HG03196 (cell line): ENCODE results near the gene AFF3.
"Not testable (repeated sequence)": the region's sequence is repeated elsewhere in the genome, so short reads cannot be mapped to it uniquely, and the experiment has no call there.

Source experiments
- ATAC-seq: cut with Tn5 transposase; IDR thresholded peaks from one replicate; pipeline ENCODE4 v1.9.1; 2021; ENCODE audit not compliant: unreplicated experiment

Gene AFF3

DNA sequence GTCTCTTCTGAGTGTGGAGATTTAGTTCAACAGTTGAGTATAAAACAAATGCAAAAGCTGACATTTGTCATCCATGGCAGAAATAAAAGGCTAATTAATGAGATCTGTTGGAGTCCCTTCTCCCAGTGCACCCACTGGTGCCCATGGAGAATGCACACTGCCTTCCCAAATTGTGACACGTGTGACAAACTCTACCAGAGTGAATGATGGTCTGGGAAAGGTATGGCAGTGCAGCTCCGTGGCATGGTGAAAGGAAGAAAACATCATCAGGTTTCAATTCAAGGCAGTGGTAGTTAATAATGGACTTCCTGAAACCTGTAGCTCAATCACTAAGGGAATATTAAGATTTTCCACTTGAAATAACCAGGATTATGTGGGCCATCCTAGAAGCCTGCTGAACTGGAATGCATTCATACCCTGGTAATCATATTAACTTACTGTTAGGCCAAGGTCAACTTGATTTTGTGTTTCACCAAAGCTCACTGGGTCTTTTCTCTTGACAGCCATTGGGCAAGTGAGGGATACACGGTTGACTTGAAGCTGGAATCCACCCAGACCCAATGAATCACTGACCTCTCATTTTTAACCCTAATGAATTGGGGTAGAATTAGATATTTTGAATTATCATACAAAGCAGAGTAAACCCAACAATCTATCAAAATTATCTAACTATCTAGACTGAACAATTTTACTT is 167.6 kb downstream of the AFF3 start:
- no peak for ATAC-seq

DNA sequence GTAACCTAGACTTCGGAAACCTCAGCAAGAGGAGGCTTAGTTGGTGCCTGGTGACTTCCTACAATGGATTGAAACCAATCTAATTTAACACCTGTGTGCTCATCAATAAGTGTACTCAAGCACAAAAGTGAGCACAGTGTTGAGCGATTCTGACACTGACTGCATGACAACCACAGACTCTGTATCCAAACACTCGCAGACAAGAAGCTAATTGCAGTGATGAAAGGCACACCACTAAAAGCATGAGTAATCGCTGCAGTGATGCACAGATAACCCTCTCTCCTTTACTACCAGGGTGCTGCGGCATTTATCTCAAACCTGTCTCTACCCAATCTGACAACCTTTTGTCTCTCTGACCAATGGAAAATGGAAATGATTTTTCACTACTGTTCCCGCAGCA is 168.1 kb downstream of the AFF3 start:
- no peak for ATAC-seq

DNA sequence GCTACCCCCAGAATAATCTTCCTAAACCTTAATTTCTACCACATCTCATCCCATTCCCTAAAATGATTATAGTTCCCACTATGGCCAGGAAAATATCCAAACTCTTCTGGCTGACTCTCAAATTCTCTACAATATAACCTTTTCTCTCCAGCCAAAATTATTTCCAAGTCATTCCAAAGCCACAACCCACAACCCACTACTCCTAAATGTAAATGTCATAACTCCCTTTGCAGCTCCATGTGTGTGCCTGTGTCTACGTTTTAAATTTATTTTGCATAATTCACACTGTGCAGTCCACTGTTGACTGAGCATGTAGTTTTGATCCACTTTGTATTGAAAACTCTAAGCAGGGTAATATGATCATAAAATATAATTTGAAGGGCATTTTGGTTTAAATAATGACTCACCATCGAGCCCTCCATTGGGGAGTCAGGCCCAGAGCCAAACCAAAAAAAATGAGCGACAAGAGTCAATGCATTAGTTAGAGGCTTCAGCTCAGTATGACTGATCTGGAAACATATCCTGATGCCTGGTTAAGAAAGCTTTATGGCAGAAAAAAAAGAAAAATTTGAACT is 171.0 kb downstream of the AFF3 start:
- ATAC-seq, result no peak

DNA sequence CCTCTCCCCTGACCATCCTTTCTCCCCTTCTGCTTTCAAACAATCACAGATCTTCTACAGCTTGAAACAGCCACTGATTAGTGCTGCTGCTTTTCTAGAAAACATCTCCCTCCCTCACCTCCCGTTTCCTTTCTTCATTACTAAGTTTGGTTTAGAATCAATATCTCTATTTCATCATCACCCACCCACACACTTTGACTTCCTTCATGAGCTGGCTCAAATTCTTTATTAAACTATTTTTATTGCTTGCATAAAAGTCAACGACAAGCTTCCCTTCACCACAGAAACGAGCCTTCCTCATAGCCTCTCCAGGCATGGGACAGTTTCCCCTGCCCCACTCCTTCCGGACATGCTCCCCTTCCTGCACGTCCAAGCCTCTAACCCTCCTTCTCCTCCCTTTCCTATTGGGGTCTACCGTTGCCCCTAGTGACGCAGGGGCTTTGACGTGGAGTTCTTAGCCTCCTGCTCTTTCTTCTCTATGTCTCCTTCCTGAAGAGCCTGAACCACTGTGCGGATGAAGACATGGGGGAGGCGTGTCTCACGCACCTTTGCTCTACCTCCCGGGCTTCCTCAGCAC is 172.0 kb downstream of the AFF3 start:
- no peak for ATAC-seq

DNA sequence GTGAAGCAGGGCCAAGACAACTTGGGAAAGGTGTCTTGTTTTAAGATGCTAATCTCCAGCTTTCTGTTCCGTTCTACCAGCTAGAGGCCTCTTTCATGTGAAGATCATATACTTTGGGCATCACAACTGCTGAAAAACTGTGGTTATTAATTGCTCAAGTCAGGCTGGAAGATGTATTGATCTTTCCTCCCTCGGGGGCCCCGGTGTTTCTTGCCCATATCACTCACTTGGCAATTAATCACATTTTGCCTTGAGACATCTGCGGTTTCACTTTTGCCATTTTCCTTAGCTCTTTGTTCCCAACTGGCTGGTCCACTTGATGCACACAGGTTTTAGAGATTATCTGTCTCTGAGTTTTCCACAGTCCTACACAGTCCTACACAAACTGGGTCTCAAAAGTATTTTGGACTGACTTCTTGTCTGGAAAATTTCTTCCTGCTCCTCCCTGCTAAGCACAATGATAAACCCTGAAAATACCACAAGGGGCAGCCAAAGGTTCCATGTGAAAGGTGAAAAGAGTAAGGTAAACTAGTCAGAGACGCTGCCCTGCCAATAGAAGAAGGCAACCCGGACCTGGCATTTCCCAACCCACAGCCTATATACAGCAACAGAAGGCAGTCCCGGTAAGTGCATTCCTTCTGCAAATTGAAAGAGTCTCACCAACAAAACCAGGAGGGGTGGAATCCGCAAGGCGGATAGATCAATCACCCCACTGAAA is 181.0 kb downstream of the AFF3 start:
- ATAC-seq, result no peak

DNA sequence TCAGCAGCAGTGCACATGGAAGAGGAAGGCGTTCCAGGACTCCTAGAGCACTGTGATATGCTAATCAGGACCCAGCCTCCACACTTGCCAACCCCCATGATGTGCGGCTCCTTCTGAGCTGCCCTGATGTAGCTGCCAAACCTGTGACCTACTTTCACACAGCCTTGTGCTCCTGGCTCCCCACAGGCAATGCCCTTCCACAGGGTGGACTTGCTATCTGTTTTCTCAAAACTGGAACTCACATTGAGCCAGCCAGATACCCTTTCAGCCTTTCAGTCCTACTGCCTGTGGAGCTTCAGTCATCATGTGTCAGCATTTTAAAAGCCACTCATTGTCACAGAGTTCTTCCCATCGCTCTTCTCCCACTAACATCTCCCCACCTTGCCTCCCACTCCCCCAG is 181.6 kb downstream of the AFF3 start:
- no peak for ATAC-seq

DNA sequence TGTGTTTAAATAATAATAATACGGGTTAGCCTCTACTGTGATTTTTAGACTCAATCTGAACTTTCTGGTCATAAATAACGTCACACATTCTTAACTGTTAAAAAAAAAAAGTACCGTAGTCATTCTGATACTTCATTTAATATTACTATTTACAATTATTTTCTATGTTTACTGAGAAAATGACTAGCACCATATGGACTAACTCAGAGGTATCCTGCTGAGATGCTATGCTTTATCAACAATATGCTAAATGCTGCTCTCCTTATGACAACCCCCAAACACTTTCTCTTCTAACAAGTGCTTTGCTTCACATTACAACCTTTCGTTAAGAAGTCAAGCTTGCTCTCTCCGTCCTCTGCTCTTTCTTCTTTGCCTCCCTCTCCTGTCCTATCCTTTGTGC is 182.1 kb downstream of the AFF3 start:
- no peak for ATAC-seq

DNA sequence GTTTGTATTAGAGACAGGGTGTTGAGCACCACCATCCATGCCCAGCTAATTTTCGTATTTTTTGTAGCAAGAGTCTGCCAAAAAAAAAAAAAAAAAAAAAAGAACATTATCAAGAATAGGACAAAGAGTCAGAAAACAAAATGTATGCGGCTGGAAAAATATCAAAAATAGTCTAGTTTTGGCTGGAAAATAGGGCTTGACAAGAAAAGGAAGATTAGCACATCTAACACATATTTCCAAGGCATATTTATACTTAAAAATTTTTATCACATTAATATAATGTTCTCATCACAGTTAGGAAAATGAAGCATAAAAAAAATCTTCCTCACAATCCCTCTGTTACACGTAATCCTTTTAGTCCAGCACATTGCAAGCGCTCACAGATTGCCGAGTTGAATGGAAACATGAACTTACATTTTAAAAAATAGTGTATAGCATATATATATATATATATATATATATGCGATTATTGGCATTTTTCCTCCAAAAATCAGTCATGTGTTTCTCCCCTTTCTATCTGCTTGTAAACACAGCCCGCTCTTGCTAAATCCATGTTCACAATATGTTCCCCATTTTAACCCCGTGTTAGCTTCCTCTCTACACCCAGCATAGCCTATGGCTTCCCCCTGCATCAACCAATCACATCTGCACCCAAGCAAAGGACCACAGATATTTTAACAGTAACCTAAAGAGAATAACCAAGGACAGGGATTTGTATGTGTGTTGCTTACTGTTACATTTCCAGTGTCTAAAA is 183.0 kb downstream of the AFF3 start:
- ATAC-seq, result no peak

DNA sequence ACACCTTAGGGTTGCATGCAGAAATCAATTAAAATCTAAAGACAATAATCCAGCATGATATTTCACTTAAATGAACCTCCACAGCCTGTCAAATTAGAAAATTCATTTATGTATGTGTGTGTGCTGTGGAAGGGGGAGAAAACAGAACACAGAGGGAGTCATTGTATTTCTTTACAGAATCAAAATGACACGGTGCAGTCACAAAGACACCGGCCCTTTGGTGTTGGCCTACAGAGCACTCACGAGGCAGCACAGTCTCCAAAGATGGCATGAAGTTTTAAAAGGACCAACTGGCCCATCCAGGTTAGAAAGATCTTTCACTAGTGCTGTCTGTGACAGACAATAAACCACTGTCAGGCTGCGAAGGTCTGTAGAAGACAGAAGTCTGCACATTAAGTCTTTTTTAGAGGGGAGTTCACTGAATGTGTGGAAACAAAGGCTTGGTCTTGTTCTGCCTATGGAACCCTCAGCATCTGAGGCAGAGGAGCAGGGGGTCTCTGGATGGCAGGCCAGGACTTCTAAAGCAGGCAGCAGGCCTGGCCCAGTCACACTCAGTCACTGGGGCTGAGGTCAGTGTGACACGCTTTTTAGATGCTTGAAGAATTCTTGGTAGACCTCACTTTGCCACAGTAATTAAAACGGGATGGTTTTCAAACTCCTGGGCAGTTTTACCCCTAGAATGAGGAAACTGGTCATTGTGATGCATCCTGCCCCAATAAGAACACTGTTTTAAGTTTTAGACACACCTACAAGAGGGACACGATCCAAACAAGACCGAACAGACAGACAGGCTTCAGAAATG is 184.9 kb downstream of the AFF3 start:
- no peak for ATAC-seq

DNA sequence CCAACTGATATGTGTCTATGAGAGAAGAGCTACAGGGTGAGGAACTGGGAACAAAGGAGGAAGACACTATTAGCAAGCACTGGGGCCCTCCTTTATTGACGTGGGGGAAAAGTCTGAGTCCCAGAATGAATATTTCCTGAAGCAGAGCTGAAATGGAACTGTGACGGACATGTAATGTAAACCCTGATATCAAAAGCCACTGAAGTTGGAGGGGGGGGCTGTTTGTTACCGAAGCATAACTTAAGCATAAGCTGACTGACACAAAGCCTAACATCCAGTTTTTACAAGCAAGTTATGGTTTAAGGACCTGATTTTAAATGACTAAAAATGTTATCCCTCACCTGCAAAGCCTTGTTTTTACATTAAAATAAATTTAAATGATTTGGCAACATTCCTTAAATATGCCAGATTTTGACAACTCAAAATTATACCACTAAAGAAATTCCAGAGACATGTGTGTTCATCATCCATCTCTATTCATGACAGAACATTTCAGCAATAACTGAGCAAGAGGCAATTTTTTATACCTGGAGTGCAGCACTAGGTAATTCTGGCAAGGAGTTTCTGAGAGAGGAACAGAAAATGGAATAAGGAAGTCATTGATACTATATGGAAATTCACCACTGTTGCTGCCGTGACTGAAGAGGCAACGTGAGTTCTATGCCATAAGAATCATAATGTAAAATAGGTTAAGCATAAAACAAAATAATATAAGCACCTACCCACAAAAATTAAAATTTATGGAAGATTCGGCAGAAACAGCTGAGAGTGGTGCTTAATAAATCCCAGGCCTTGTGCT is 186.0 kb downstream of the AFF3 start:
- ATAC-seq, result no peak

DNA sequence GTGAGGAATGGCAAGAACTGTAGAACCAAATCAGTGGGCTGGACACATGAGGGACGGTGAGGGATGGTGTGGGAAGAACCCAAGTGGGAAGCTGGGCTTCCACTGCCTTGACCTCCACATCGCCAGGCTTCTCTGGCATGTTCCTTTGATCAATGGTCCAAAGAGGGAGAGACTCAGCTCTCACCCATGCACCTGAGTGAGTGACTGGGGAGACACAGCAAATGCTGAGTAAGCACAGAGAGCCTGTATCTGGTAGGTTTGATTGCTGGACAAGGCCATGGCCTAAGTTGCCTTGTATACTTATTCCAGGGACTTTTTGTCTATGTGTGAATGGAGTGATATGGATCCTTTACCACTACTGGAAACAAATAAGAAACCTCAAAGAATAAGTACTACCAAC is 188.6 kb downstream of the AFF3 start:
- no peak for ATAC-seq

DNA sequence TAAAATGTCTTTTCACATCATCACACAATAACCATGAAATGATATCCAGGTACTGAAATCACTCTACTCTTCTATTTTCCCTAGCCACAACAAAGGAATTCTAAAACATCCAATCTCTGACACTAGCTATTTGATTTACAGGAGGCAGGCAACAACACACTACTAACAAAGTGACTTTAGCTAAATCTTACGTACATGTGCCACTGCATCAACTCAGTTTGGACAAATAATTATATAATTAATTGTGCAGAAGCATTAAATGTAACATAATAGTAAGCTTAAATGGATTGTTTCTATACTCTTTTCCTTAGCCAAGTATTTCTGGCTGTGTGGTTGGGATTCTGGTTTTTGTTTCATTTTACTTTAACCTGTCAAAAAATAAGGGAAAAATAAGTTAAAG is 192.4 kb downstream of the AFF3 start:
- no peak for ATAC-seq

DNA sequence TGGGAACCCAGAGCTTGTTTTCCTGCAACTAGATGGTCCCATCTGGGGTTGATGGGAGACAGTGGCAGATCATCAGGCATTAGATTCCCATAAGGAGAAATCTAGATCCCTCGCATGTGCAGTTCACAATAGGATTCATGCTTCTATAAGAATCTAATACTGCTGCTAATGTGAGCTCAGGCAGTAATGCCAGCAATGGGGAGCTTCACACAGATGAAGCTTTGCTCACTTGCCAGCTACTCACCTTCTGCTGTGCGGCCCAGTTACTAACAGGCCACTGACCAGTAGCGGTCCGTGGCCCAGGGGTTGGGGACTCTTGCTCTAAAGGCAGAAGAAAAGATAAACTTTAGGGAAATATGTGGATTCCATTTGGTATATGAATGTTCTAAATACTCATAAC is 192.9 kb downstream of the AFF3 start:
- no peak for ATAC-seq

DNA sequence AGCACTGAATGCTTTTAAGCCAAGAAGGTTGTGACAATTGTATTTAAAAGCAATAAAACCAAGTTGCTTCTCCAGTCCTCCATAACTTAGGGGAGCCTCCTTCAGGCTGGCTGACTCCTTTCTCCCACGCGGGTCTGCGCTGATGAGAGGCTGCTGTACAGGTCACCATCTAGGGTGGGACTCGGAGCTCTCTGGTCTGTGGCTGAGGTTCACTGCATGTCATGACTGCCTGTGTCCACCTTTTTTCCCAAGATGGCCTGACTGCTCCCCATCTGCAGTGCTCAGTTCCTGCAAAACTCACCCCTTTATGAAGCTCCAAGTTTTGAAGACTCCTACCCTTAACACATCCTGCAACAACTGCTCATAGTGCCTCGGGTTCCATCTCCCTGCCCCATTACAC is 194.4 kb downstream of the AFF3 start:
- ATAC-seq, result no peak

DNA sequence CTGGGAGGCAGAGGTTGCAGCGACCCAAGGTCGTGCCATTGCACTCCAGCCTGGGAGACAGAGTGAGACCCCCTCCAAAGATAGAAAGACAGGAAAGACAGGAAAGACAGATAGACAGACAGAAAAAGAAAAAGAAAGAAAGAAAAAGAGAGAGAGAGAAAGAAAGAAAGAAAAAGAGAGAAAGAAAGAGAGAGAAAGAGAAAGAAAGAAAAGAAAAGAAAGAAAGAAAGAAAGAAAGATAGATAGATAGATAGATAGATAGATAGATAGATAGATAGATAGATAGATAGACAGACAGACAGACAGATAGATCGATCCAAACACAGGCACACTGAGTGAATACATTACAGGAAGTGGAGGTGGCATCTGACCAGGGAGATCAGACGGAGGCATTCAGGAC is 195.0 kb downstream of the AFF3 start:
- ATAC-seq, result not testable (repeated sequence)

DNA sequence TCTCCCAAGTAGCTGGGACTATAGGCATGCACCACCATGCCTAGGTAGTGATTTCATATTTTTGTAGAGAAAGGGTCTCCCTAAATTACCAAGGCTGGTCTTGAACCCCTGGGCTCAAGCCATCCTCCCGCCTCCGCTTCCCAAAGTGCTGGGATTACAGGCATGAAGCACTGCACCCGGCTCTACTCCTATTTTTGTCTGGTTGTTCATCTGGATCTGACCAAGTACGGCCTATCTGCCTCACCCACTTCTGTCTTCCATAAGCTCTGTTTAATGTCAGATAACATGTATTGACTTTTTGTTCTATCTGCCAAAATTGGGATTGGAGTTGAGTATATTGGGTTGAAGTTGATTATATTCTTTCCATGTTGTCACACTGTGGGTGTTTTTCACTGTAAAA is 198.4 kb downstream of the AFF3 start:
- no peak for ATAC-seq

DNA sequence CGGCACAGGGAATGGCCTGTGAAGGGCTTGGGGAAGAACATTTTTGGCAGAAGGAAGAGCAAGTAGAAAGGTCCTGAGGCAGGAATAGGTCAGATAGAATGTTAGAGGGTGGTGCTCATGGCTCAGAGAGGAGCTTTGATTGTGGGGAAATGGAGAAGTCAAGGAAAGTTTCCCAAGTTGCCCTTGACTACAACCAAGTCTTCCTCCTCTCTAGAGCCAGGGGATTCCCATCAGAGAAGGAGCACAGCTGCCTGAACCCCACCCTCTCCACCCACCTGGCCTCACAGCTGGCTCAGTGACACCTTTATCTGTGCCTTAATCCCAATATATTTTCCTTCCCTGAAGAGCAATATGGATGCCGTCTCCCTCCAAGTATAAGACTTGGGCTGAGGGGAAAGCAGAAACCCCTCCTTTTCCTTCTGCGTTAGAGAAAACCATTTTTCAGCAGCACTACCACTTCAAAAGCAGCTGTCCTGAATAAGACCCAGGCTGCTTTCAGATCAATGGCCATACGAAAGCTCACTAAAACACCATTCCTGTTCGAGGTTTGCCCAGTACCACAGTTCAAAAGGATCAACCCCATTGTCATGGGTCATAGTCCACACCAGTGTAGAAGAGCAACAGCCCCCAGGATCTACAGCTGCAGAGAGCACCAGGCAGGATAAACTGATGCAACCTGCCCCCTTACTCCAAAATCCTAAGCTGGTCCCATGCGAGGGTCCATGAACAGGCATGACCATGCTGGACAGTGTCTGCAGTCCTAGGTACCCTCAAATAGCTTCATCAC is 199.6 kb downstream of the AFF3 start:
- ATAC-seq, result no peak

DNA sequence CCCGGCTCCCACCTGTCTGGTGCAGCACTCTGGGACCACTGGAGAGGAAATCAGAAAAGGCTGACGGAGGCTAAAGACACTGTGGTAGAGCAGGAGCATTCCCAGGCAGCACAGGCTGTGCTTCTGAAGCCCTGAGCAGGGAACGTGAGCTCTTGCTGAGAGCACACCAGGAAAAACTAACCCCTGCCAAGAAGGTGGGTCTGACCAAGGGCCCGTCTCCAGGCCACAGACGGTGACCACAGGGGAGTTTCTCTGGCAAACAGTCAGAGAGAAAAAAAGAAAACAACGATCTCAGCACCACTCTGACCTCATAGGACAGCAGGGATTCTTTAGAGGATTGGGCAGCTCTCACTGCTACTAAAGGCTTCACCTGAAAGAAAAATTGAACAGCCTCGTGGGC is 201.4 kb downstream of the AFF3 start:
- no peak for ATAC-seq

DNA sequence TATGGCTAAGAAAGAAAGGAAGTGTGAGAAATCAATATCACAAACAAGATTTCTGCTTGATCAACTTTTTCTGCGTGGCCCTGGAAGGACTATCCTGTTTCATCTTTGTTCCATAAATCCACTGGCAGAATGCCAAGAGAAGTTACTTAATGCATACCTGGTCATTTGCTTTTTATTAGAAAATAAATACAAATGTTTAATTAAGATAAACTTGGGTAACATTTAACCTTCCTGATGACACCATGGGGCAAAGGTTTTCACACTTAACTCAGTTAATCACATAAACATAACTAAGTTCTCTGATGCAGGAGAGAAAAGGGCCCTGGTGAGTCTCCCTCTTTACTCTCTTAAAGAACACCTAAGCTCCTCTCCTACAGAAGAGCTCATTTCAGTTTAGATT is 203.3 kb downstream of the AFF3 start:
- no peak for ATAC-seq
